Osteocyte (in vitro differentiated cells): ENCODE measurements around the gene PHLDB2. TPM values are rescaled to one million over a fixed set of nuclear protein-coding genes. Genes with fewer than 3 reads are reported as not detected.

Experiments used
- DNase-seq: peaks from one replicate; pipeline ENCODE4 v3.0.0; 2021; ENCODE audit warnings: mixed read lengths; ENCODE audit not compliant: unreplicated experiment; ENCODE audit errors: extremely low spot score
- H3K27ac Mint-ChIP-seq: one replicate; pipeline ENCODE4 v1.8.0; 2021; ENCODE audit warnings: mild to moderate bottlenecking, mixed read lengths; ENCODE audit not compliant: unreplicated experiment
- H3K27me3 Mint-ChIP-seq: one replicate; pipeline ENCODE4 v1.8.0; 2021; ENCODE audit warnings: mixed read lengths; ENCODE audit not compliant: unreplicated experiment
- H3K36me3 Mint-ChIP-seq: one replicate; pipeline ENCODE4 v1.8.0; 2021; ENCODE audit warnings: mixed read lengths; ENCODE audit not compliant: unreplicated experiment
- H3K4me1 Mint-ChIP-seq: one replicate; pipeline ENCODE4 v1.8.0; 2021; ENCODE audit warnings: mixed read lengths; ENCODE audit not compliant: unreplicated experiment
- H3K4me3 Mint-ChIP-seq: one replicate; pipeline ENCODE4 v1.8.0; 2021; ENCODE audit warnings: mild to moderate bottlenecking, moderate library complexity, mixed read lengths; ENCODE audit not compliant: unreplicated experiment
- H3K9me3 Mint-ChIP-seq: one replicate; pipeline ENCODE4 v1.8.0; 2021; ENCODE audit warnings: mixed read lengths; ENCODE audit not compliant: unreplicated experiment
- total RNA-seq: library from RNA; stranded (reverse); gene quantifications from 2 replicates; pipeline ENCODE4 v1.2.1, GENCODE V29; 2021
- TF ChIP-seq, protein P1 (sequence below): fragments of 200-600 bp; sonication (generic); IDR thresholded peaks from 2 replicates; pipeline ENCODE4 v1.5.0; 2021; ENCODE audit warnings: antibody characterized with exemption, mild to moderate bottlenecking, moderate library complexity

Gene PHLDB2
- total RNA-seq, 1 donor from 2014 or later = 134 TPM

DNA sequence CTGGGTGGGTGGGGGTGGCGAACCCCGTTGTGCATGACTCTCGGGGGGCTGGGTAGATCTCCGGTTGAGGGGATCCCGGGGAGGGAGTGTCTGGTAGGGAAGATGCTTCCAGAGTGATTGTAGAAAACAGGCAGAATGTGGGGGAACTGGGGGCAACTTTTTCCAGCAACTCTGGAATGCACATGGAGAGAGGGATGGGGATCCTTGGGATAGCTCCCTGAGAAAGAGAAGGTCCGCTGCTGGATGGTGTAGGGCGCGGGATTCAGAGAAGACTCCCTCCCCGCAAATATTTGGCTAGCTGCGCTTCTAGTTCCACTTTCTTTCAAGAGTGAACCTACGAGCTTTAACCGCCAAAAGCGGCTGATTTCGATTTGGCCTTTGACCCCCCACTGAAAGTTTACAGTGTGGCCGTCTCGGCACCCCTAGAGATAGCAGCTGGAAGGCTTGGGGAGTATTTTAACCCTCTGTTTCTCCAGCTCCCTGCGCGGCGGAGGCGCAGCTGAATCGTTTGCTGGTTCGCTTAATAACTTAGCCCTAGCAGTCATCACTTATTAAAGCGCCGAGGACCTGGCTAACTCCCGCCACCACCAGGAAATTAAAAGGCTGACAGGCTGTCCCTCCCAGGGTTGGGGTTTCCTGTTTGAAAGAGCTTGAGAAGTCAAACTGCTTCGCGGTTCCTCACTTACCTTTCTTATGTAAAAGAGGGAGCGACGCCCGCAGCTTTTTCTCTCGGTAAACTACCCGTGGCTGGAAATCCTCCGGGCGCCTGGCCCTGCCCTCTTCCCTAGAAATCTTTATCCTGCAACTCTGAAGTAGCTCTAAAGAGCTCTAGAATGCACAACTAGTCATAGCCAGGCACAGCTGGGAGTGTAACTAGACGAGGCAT is 1.2 kb downstream of the PHLDB2 start:
- H3K27me3 Mint-ChIP-seq = no peaks in the 10 kb centered on the region
- peaks cover 7% of the 10 kb centered on the region for H3K36me3 Mint-ChIP-seq
- peak; percentile 87 for DNase-seq
- H3K9me3 Mint-ChIP-seq = no peaks in the 10 kb centered on the region
- TF ChIP-seq, protein P1, sequence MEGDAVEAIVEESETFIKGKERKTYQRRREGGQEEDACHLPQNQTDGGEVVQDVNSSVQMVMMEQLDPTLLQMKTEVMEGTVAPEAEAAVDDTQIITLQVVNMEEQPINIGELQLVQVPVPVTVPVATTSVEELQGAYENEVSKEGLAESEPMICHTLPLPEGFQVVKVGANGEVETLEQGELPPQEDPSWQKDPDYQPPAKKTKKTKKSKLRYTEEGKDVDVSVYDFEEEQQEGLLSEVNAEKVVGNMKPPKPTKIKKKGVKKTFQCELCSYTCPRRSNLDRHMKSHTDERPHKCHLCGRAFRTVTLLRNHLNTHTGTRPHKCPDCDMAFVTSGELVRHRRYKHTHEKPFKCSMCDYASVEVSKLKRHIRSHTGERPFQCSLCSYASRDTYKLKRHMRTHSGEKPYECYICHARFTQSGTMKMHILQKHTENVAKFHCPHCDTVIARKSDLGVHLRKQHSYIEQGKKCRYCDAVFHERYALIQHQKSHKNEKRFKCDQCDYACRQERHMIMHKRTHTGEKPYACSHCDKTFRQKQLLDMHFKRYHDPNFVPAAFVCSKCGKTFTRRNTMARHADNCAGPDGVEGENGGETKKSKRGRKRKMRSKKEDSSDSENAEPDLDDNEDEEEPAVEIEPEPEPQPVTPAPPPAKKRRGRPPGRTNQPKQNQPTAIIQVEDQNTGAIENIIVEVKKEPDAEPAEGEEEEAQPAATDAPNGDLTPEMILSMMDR = peak; percentile 69
- peaks cover 56% of the 10 kb centered on the region for H3K4me1 Mint-ChIP-seq
- peak overlapping the region; percentile 96 for H3K27ac Mint-ChIP-seq
- H3K4me3 Mint-ChIP-seq = peak overlapping the region; percentile 99

DNA sequence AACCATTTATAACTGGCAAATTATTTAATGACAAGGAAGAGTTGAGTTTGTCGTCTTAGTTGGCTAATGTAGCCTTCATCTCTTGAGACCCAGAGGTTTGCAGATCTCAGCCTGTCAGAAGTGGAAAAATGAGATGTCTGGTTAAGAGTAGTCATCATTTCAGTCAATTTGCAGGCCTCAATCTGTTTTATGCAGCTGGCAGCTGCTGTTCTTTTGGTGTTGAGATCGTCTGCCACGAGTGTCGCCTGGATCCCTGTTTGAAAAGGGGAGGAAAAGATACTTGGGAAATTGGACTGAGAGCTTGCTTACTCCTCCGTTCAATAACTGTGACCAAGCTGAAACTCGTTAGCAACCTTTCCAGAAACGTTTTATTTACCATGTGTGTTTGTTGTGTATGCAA is 2.3 kb downstream of the PHLDB2 start:
- peaks cover 61% of the 10 kb centered on the region for H3K4me1 Mint-ChIP-seq
- peak overlapping the region; percentile 96 for H3K27ac Mint-ChIP-seq
- TF ChIP-seq, protein P1 = no peak
- H3K4me3 Mint-ChIP-seq = peak overlapping the region; percentile 99
- DNase-seq = no peak
- peaks cover 9% of the 10 kb centered on the region for H3K36me3 Mint-ChIP-seq
- no peaks in the 10 kb centered on the region for H3K9me3 Mint-ChIP-seq
- H3K27me3 Mint-ChIP-seq = no peaks in the 10 kb centered on the region

- Mint-ChIP-seq H3K4me3 (peak overlapping the region; percentile 99), H3K4me1 (peaks cover 57% of the 10 kb centered on the region), H3K36me3 (peaks cover 9% of the 10 kb centered on the region), H3K27ac (peak overlapping the region; percentile 96), H3K9me3 (no peaks in the 10 kb centered on the region), H3K27me3 (no peaks in the 10 kb centered on the region)
- TF ChIP-seq, protein P1 = no peak
- DNase-seq = no peak
Observed at GRCh38 chr3:111862415-111862814, 3.4 kb downstream of the PHLDB2 start.

DNA sequence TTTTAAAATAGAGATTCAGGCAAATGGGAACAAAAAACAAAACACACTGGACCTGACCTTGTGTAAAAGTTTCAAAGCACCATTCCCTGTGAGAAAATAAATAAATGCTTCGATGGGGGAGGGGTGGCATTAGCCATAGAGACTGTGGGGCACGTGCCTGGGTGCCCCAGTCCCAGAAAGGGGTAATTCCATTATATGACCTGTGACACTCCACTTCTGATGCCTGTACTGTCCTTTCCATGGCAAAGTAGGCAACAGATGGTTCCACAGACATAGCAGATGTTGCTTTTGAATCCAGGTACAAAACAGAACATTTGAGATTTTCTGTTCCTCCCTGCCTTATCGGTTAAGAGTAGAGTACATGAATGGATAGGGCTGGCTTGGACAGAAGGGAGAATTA is 3.9 kb downstream of the PHLDB2 start:
- Mint-ChIP-seq H3K9me3 (no peaks in the 10 kb centered on the region), H3K27me3 (no peaks in the 10 kb centered on the region), H3K4me1 (peaks cover 59% of the 10 kb centered on the region), H3K27ac (peak overlapping the region; percentile 96), H3K4me3 (peak overlapping the region; percentile 99), H3K36me3 (peaks cover 11% of the 10 kb centered on the region)
- no peak for DNase-seq
- TF ChIP-seq, protein P1 = no peak

GRCh38 chr3:111863942-111864694 is 5.1 kb downstream of the PHLDB2 start:
- H3K9me3 Mint-ChIP-seq = no peaks in the 10 kb centered on the region
- TF ChIP-seq, protein P1 = no peak
- H3K27me3 Mint-ChIP-seq = no peaks in the 10 kb centered on the region
- H3K27ac Mint-ChIP-seq = peak overlapping the region; percentile 84
- peaks cover 61% of the 10 kb centered on the region for H3K4me1 Mint-ChIP-seq
- H3K36me3 Mint-ChIP-seq = peaks cover 15% of the 10 kb centered on the region
- DNase-seq = no peak
- peak overlapping the region; percentile 99 for H3K4me3 Mint-ChIP-seq
